GM10248 (cell line): ENCODE measurements around the gene GPC1.

ENCODE experiments used
- CTCF ChIA-PET: fragments of 300-600 bp; sonication (Branson Sonifier 250); formaldehyde crosslinking; extraction: SDS; loops from one replicate; lab custom pipeline; 2021; ENCODE audit warnings: antibody characterized with exemption; lab: Yijun Ruan, JAX
- POLR2A ChIA-PET: fragments of 350-650 bp; sonication (Branson Sonifier 250); formaldehyde crosslinking; extraction: SDS; loops from one replicate; lab custom pipeline; 2020; ENCODE audit warnings: antibody characterized with exemption; lab: Yijun Ruan, JAX
- DNase-seq: peaks from one replicate; pipeline ENCODE4 v3.0.0; 2012; ENCODE audit errors: extremely low spot score
- TF ChIP-seq, protein P1 (sequence below): IDR thresholded peaks from 2 replicates; pipeline ENCODE4 v1.5.1; 2012; ENCODE audit warnings: mild to moderate bottlenecking, low read depth; ENCODE audit errors: extremely low read depth, missing control alignments, control extremely low read depth

Gene GPC1

DNA sequence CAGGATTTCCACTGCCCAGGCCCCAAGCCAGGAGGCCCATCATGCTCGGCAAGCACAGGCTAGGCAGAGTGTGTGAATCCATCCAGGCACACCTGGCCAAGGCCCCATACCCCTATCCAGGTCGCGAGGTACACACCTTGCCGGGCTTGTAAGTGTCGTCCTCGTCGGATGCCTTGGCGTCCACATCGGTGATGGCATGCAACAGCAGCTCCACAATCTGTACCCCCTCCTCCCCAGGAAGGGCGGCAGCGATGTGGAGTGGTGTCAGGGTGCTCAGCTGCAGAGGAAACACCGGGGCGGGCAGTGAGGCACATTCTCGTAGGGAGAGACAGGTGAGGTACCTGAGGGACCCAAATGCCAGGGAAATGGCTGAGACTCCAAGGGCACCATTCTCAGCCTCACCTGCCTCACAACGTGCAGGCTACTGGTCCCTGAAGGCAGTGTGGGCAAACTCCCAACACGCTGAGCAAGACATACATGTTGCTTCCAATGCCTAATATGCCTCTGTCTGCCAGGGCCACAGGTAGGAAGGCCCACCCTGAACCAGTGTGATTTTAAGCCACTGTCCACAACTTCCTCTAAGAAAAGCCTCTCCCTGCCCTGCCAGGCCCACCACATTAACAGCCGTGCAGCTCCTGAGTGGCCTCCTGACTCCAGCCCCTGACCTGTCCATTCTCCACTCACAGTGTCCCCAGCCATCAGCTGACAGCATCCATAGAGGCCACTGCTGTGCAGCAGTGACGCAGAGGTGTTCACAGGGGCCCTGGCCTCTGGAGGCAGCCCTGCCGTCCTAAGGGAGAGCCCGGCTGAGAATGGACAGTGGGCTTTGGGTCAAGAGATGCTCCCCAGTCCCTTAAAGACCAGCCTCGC is 77.4 kb downstream of the GPC1 start:
- ChIA-PET POLR2A (no interaction called here), CTCF (interaction anchor here (1.3 to 3.4 kb wide), 8 partner anchors 9 to 109 kb away, joined by 3 to 45 read pairs (median 14); partner anchors contain the start of genes ANKMY1 and CAPN10)
- TF ChIP-seq, protein P1, sequence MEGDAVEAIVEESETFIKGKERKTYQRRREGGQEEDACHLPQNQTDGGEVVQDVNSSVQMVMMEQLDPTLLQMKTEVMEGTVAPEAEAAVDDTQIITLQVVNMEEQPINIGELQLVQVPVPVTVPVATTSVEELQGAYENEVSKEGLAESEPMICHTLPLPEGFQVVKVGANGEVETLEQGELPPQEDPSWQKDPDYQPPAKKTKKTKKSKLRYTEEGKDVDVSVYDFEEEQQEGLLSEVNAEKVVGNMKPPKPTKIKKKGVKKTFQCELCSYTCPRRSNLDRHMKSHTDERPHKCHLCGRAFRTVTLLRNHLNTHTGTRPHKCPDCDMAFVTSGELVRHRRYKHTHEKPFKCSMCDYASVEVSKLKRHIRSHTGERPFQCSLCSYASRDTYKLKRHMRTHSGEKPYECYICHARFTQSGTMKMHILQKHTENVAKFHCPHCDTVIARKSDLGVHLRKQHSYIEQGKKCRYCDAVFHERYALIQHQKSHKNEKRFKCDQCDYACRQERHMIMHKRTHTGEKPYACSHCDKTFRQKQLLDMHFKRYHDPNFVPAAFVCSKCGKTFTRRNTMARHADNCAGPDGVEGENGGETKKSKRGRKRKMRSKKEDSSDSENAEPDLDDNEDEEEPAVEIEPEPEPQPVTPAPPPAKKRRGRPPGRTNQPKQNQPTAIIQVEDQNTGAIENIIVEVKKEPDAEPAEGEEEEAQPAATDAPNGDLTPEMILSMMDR: no peak
- DNase-seq: no peak

- peak; percentile 94 for DNase-seq
- TF ChIP-seq, protein P1: peak; percentile 94
- ChIA-PET CTCF (interaction anchor here (0.6 to 3.4 kb wide), 58 partner anchors 8 to 474 kb away, joined by 3 to 45 read pairs (median 4); partner anchors contain the start of genes ANKMY1 and CAPN10), POLR2A (interaction anchor here (0.8 to 1.0 kb wide), 2 partner anchors 47 to 72 kb away, joined by 3 to 6 read pairs; partner anchors contain the start of gene CAPN10)
Observed at GRCh38 chr2:240513549-240514287, 78.3 kb downstream of the GPC1 start.

DNA sequence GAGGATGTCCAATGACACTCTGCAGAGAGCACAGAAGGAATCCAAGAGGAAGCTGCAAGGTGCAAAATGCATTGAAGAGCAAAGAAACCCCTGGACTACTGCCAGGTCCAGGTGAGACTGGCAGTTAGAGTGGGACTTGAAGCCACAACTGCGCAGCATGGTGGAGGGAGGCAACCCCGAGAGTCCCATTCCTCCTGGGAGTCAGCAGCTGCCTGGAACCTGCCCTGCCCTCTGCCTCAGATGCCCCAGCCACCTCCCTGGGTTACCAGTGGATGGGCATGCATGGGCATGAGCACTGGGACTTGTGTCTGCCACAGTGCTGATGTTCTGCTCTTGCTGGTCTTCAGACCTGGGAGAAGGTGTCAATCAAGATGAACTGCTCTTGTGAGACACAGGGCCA is 79.2 kb downstream of the GPC1 start:
- ChIA-PET CTCF (interaction anchor here (0.6 to 3.4 kb wide), 48 partner anchors 9 to 403 kb away, joined by 3 to 45 read pairs (median 4); partner anchors contain the start of genes ANKMY1 and CAPN10), POLR2A (interaction anchor here (0.8 to 1.0 kb wide), 2 partner anchors 46 to 72 kb away, joined by 3 to 6 read pairs; partner anchors contain the start of gene CAPN10)
- no peak for DNase-seq
- TF ChIP-seq, protein P1: no peak

- ChIA-PET CTCF (interaction anchor here (0.9 to 1.1 kb wide), 2 partner anchors 48 to 49 kb away, joined by 4 to 5 read pairs; no protein-coding TSS in a partner anchor), POLR2A (no interaction called here)
- TF ChIP-seq, protein P1: no peak
- DNase-seq: no peak
Observed at GRCh38 chr2:240517342-240517741, 81.9 kb downstream of the GPC1 start.
